Measurements from ENCODE around the gene CORO7.

DNA sequence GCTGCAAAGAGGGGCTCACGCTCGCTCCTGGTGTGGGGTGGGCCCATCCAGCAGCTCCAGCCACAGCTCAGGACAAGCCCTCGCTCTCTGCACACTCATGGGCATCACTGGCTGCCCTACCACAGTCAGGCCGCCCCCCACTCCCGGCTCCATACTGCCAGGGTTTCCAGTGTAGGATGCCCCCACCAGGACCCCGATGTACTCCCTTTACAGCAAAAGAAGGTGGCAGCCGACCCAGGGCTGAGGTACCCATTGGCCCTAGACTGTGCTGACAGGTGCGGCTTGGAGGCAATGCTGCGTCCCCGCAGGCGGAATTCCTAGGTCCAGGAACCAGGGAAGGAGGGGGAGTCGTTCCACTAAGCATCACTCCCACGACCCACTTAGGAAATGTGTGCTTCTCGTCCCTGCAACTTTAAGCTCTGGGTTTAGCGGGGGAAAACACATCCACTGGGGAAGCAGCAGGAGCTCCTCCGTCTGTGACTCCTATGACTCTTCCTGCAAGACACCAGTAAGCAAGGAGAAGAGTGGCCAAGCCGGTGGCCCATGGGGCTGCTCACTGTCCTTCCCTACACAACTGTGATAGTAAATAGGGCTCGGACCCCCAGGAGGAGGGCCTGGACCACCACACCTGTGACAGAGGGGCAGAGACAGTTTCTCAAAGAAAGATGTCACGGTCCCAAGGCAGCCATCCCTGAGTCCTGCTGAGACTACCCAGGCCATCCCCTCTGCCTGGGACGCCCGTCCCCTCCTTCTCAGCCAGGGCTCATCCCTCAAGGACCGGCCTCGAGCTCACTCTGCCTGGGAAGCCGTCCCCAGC, 13.1 kb downstream of the CORO7 start:
- TF ChIP-seq EZH2 (IDR thresholded peaks at IDR 0.05) (no peak), POLR2AphosphoS5 (IDR thresholded peaks at IDR 0.05; ENCODE audit: borderline replicate concordance, low read depth, low read length) (no peak), FOXP2 (optimal IDR thresholded peaks at IDR 0.05; ENCODE audit: control extremely low read depth, extremely low read length, insufficient read depth) (no peak)

All from SK-N-MC (cell line).